B cell (primary cell): ENCODE data around the gene ZEB1.

ENCODE experiments used
- EZH2 ChIP-seq: IDR thresholded peaks from 2 replicates; pipeline ENCODE4 v1.6.1; 2012; ENCODE audit warnings: borderline replicate concordance, low read depth, mild to moderate bottlenecking, moderate library complexity, low read length; ENCODE audit not compliant: insufficient read depth, poor library complexity, severe bottlenecking
- TF ChIP-seq, protein P1 (sequence below): fragments of 200-600 bp; IDR thresholded peaks from one replicate; pipeline ENCODE4 v1.8.0; 2022; ENCODE audit warnings: antibody characterized with exemption, mild to moderate bottlenecking

GRCh38 chr10:31317652-31318381, 1.2 kb upstream of the ZEB1 start:
- TF ChIP-seq EZH2: no peak
- TF ChIP-seq, protein P1, sequence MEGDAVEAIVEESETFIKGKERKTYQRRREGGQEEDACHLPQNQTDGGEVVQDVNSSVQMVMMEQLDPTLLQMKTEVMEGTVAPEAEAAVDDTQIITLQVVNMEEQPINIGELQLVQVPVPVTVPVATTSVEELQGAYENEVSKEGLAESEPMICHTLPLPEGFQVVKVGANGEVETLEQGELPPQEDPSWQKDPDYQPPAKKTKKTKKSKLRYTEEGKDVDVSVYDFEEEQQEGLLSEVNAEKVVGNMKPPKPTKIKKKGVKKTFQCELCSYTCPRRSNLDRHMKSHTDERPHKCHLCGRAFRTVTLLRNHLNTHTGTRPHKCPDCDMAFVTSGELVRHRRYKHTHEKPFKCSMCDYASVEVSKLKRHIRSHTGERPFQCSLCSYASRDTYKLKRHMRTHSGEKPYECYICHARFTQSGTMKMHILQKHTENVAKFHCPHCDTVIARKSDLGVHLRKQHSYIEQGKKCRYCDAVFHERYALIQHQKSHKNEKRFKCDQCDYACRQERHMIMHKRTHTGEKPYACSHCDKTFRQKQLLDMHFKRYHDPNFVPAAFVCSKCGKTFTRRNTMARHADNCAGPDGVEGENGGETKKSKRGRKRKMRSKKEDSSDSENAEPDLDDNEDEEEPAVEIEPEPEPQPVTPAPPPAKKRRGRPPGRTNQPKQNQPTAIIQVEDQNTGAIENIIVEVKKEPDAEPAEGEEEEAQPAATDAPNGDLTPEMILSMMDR: no peak
